Measurements from ENCODE around the gene SIPA1L3.

- TF ChIP-seq CTCF (IDR thresholded peaks at IDR 0.05) (peak in 5 of 7 experiments; percentile 45 to 87 (median 73)), POLR2AphosphoS5 (IDR thresholded peaks at IDR 0.05) (no peak)
Measured at GRCh38 chr19:38233740-38234251, 326.8 kb downstream of the SIPA1L3 start.
